SK-N-SH treated with all-trans-retinoic acid at 6 μM for 48 hours (cell line): ENCODE measurements around the gene TMEM200A.
A peak's percentile ranks its signal among the peaks of the same experiment; 100 is the strongest.

Experiments used
- ATAC-seq: fragments of 200-7000 bp; cut with Tn5 transposase; 3 replicates; pipeline ENCODE4 v1.9.1; 2020; ENCODE audit warnings: mild to moderate bottlenecking, moderate library complexity
- ARNTL ChIP-seq: fragments of 450-650 bp; formaldehyde crosslinking; IDR thresholded peaks from 2 replicates; pipeline ENCODE4 v1.5.0; 2020; ENCODE audit warnings: low read depth, mild to moderate bottlenecking, moderate library complexity, borderline replicate concordance
- CREB5 ChIP-seq: fragments of 250-450 bp; sonication (Bioruptor Pico); IDR thresholded peaks from 2 replicates; pipeline ENCODE4 v1.5.1; 2020; ENCODE audit warnings: low read depth, mild to moderate bottlenecking, moderate library complexity
- CSDC2 ChIP-seq: fragments of 250-450 bp; sonication (Bioruptor Pico); IDR thresholded peaks from 2 replicates; pipeline ENCODE4 v1.5.0; 2020; ENCODE audit warnings: mild to moderate bottlenecking, moderate library complexity
- ESRRG ChIP-seq: fragments of 250-450 bp; sonication (Bioruptor Pico); IDR thresholded peaks from 2 replicates; pipeline ENCODE4 v1.6.1; 2021; ENCODE audit warnings: mild to moderate bottlenecking
- GLIS3 ChIP-seq: fragments of 250-450 bp; sonication (Bioruptor Pico); IDR thresholded peaks from 2 replicates; pipeline ENCODE4 v1.5.0; 2020; ENCODE audit warnings: mild to moderate bottlenecking, moderate library complexity
- ISL1 ChIP-seq: fragments of 250-450 bp; sonication (Bioruptor Pico); IDR thresholded peaks from 2 replicates; pipeline ENCODE4 v2.1.2; 2022; ENCODE audit warnings: mild to moderate bottlenecking, moderate library complexity
- OSR1 ChIP-seq: fragments of 250-450 bp; sonication (Bioruptor Pico); IDR thresholded peaks from 2 replicates; pipeline ENCODE4 v1.8.0; 2022; ENCODE audit warnings: moderate library complexity, mild to moderate bottlenecking, inconsistent platforms
- PATZ1 ChIP-seq: fragments of 250-450 bp; sonication (Bioruptor Pico); IDR thresholded peaks from 2 replicates; pipeline ENCODE4 v1.8.0; 2020; ENCODE audit warnings: mild to moderate bottlenecking, moderate library complexity, borderline replicate concordance
- POU6F1 ChIP-seq: fragments of 250-450 bp; sonication (Bioruptor Pico); IDR thresholded peaks from 2 replicates; pipeline ENCODE4 v1.8.0; 2021; ENCODE audit warnings: low read depth, mild to moderate bottlenecking, moderate library complexity, borderline replicate concordance
- PPARA ChIP-seq: fragments of 250-450 bp; sonication (Bioruptor Pico); IDR thresholded peaks from 2 replicates; pipeline ENCODE4 v1.5.0; 2020; ENCODE audit warnings: mild to moderate bottlenecking, borderline replicate concordance
- RARB ChIP-seq: fragments of 250-450 bp; sonication (Bioruptor Pico); IDR thresholded peaks from 2 replicates; pipeline ENCODE4 v1.8.0; 2021; ENCODE audit warnings: mild to moderate bottlenecking, moderate library complexity
- SNAI2 ChIP-seq: fragments of 250-450 bp; sonication (Bioruptor Pico); IDR thresholded peaks from 2 replicates; pipeline ENCODE4 v1.5.0; 2020; ENCODE audit warnings: mild to moderate bottlenecking, moderate library complexity
- TCF4 ChIP-seq: fragments of 250-450 bp; sonication (Bioruptor Pico); IDR thresholded peaks from 2 replicates; pipeline ENCODE4 v1.8.0; 2021; ENCODE audit warnings: mild to moderate bottlenecking, moderate library complexity, borderline replicate concordance
- TOX ChIP-seq: fragments of 250-450 bp; sonication (Bioruptor Pico); IDR thresholded peaks from 2 replicates; pipeline ENCODE4 v1.8.0; 2021; ENCODE audit warnings: mild to moderate bottlenecking, moderate library complexity, borderline replicate concordance
- TSHZ2 ChIP-seq: fragments of 250-450 bp; sonication (Bioruptor Pico); IDR thresholded peaks from 2 replicates; pipeline ENCODE4 v1.5.0; 2020; ENCODE audit warnings: mild to moderate bottlenecking, moderate library complexity
- ZC3H10 ChIP-seq: fragments of 250-450 bp; sonication (Bioruptor Pico); IDR thresholded peaks from 2 replicates; pipeline ENCODE4 v1.5.1; 2021; ENCODE audit warnings: mild to moderate bottlenecking, moderate library complexity
- ZFP3 ChIP-seq: fragments of 250-450 bp; sonication (Bioruptor Pico); IDR thresholded peaks from 2 replicates; pipeline ENCODE4 v1.5.0; 2020; ENCODE audit warnings: mild to moderate bottlenecking, moderate library complexity
- ZFP30 ChIP-seq: fragments of 450-650 bp; formaldehyde crosslinking; IDR thresholded peaks from 2 replicates; pipeline ENCODE4 v1.5.0; 2022; ENCODE audit warnings: mild to moderate bottlenecking, moderate library complexity
- ZNF565 ChIP-seq: fragments of 450-650 bp; formaldehyde crosslinking; conservative IDR thresholded peaks from 2 replicates; pipeline ENCODE4 v1.5.0; 2020; ENCODE audit warnings: low read depth, mild to moderate bottlenecking, moderate library complexity
- ZNF70 ChIP-seq: fragments of 450-650 bp; formaldehyde crosslinking; IDR thresholded peaks from 2 replicates; pipeline ENCODE4 v1.5.0; 2020; ENCODE audit warnings: mild to moderate bottlenecking, moderate library complexity

TMEM200A gene

GRCh38 chr6:130366107-130367005 is 539 bp downstream of the TMEM200A start:
- ATAC-seq = peak; percentile 70
- TF ChIP-seq GLIS3 (no peak), POU6F1 (CRISPR knock-in tag) (no peak), ISL1 (CRISPR knock-in tag) (no peak), RARB (CRISPR knock-in tag) (no peak), ESRRG (no peak), ARNTL (CRISPR knock-in tag) (no peak), OSR1 (CRISPR knock-in tag) (no peak), TOX (no peak), ZFP3 (CRISPR knock-in tag) (no peak), PATZ1 (no peak), CREB5 (CRISPR knock-in tag) (no peak), ZC3H10 (no peak), TCF4 (no peak), TSHZ2 (no peak), SNAI2 (CRISPR knock-in tag) (no peak), PPARA (CRISPR knock-in tag) (no peak), ZFP30 (CRISPR knock-in tag) (no peak), CSDC2 (no peak), ZNF565 (CRISPR knock-in tag) (no peak), ZNF70 (CRISPR knock-in tag) (no peak)

GRCh38 chr6:130367767-130368166 is 1.9 kb downstream of the TMEM200A start:
- ATAC-seq = no peak

More at GRCh38 chr6:130367767-130368166, 1.9 kb downstream of the TMEM200A start:
- TF ChIP-seq TSHZ2 = no peak
- no peak for TF ChIP-seq TOX
- TF ChIP-seq ZNF565 (CRISPR knock-in tag) = no peak
